Testis (tissue), 3 donors: ENCODE results near the gene RAPGEF5. TPM values are rescaled to one million over a fixed set of nuclear protein-coding genes. Genes with fewer than 3 reads are reported as not detected.

Source experiments
- DNase-seq: peaks from one replicate; pipeline ENCODE4 v3.0.0-alpha.2; 2019
- H3K27ac ChIP-seq, 2 donors: fragments of 200-600 bp; sonication (generic); one replicate each; pipeline ENCODE4 v1.5.1; 2019
- H3K27me3 ChIP-seq: fragments of 200-600 bp; sonication (generic); one replicate; pipeline ENCODE4 v1.5.1; 2019
- H3K36me3 ChIP-seq: fragments of 200-600 bp; sonication (generic); one replicate; pipeline ENCODE4 v1.5.1; 2017; ENCODE audit warnings: low read depth; ENCODE audit errors: missing control alignments
- H3K4me1 ChIP-seq: fragments of 200-600 bp; sonication (generic); one replicate; pipeline ENCODE4 v1.5.1; 2019
- H3K4me3 ChIP-seq, 2 donors: fragments of 200-600 bp; sonication (generic); one replicate each; pipeline ENCODE4 v1.5.1; 2017 to 2019
- H3K9me3 ChIP-seq: fragments of 200-600 bp; sonication (generic); one replicate; pipeline ENCODE4 v1.5.1; 2017
- POLR2A ChIP-seq: fragments of 450-650 bp; IDR thresholded peaks from one replicate; pipeline ENCODE4 v1.6.1; 2017; ENCODE audit warnings: antibody characterized with exemption, mild to moderate bottlenecking, moderate library complexity
- WGBS, 2 donors: methylation state at CpG; one replicate each; pipeline ENCODE4 v1.1.5; 2018; 5-methylcytosine and 5-hydroxymethylcytosine counted together
- intact Hi-C: fragments of 100-400 bp; cut with DNase I; formaldehyde crosslinking; loops from one replicate; pipeline ENCODE4 v1.15.1; 2023; ENCODE audit warnings: low total_unique reads
- polyA plus RNA-seq: library from polyadenylated mRNA; stranded (reverse); fragments of 350-450 nt; fragmentation: Illumina TruSeq; extraction: RNeasy Lipid Tissue Mini Kit (QIAGEN cat#74804); gene quantifications from one replicate; pipeline ENCODE4 v1.2.3, GENCODE V29; 2014; ENCODE audit warnings: low read depth, low replicate concordance; ENCODE audit not compliant: insufficient read depth
- total RNA-seq, 2 donors: library from RNA; depleted of rRNA; stranded (reverse); fragments of >200 nt; gene quantifications; one replicate each; pipeline ENCODE4 v1.2.3, GENCODE V29; 2016
- TF ChIP-seq, protein P1 (sequence below), 3 experiments: fragments of 450-650 bp in 2 of 3; fragments of 200-600 bp in 1 of 3; sonication (generic) in 1 of 3; IDR thresholded peaks; one replicate each; pipeline ENCODE4 v1.5.1; 2016 to 2019; ENCODE audit warnings: antibody characterized with exemption in 3 of 3, mild to moderate bottlenecking in 2 of 3, moderate library complexity in 1 of 3

The RAPGEF5 gene
- total and polyA plus RNA-seq, 3 donors from 2014 or later, result 16.8 to 67.5 (median 63.8) TPM

DNA sequence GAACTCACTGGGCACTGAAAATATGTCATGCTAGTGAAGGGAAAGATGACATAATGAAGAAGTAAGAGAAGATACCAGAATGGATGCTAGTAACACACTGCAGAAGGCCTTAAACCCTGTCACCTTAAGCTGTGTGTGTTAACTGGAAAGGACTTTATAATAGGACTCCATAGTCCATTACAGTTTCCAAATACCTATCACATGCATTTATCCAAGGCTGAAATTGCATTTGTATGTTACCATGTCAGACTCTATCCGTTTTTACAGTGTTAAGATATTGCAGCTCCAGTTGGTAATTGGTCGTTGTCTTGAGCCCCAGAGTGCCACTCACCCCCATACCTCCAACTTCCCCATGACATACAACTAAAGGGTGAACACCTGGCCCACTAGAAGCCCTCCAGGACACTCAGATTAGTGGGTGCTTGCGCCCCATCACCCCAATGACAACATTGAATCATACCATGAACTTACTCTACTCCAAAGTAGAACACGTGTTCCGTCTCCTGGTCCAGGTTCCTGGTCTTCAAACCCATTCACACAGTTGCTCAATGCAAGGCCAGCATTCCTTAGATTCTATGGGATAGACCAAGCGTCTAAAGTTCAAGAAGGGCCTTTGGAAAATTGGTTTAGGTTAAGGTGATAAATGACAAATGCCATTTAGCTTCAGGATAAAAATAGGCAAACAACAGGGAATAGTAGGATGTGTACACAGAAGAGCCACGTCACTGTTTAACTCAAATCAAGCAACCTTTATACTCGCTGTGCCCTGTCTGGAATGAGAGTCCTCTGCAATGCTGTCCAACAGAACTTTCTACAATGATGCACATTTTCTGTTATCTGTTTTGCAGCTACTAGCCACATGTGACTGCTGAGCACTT, 2.1 kb upstream of the RAPGEF5 start:
- intact Hi-C loops, result no loop called here
- 84 to 87% methylated on average over 8 of the region's 8 CpGs for WGBS, 2 donors
- H3K4me3 ChIP-seq, result no peak overlapping the region
- no peak for DNase-seq
- TF ChIP-seq, protein P1, sequence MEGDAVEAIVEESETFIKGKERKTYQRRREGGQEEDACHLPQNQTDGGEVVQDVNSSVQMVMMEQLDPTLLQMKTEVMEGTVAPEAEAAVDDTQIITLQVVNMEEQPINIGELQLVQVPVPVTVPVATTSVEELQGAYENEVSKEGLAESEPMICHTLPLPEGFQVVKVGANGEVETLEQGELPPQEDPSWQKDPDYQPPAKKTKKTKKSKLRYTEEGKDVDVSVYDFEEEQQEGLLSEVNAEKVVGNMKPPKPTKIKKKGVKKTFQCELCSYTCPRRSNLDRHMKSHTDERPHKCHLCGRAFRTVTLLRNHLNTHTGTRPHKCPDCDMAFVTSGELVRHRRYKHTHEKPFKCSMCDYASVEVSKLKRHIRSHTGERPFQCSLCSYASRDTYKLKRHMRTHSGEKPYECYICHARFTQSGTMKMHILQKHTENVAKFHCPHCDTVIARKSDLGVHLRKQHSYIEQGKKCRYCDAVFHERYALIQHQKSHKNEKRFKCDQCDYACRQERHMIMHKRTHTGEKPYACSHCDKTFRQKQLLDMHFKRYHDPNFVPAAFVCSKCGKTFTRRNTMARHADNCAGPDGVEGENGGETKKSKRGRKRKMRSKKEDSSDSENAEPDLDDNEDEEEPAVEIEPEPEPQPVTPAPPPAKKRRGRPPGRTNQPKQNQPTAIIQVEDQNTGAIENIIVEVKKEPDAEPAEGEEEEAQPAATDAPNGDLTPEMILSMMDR (IDR thresholded peaks at IDR 0.05), result no peak
- no peak for TF ChIP-seq POLR2A
- H3K4me1 ChIP-seq, result peaks cover 5% of the 10 kb centered on the region
- H3K36me3 ChIP-seq, result no peaks in the 10 kb centered on the region
- H3K27ac ChIP-seq, result no peak overlapping the region
- no peaks in the 10 kb centered on the region for H3K27me3 ChIP-seq
- no peaks in the 10 kb centered on the region for H3K9me3 ChIP-seq

DNA sequence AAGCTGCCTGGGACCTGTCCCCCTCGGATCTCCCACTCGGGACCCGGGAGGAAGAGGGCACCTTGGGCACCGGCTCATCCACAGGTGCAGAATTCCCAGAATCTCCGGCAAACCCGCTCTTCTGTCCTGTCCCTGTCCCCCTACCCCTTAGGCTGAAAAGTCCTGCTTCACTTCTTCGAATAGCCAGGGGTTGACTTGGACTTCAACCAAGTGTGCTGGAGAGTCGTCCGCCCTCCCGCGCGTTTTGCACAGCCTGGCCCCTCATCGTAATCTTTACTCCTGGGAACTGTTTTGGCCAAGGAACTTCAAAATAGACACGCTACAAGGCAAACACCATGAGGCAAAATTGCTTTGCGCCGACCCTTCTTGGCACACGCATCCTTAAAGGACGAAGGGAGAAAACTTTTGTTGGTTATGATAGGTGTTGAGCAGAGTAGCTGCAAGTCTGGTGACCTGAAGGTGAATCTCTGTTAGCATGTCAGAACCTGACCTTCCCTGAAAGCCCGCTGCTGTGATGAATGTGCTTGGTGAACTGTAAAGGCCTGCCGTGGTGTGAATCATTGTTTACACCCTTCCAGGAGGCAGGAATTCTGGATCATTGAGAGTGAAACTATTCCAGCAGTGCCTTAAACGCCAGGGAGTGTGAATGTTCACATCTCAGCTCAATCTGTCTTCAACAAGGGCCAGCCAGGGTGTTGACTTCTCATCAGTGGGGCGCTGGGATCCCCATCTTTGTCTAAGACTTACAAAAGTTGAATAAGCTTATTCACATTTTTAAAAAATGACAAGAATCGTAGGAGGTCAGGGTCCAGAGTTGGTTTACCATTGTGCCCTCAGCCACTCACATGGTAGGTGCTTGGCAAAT, 589 bp upstream of the RAPGEF5 start:
- intact Hi-C loops, result no loop called here
- H3K27me3 ChIP-seq, result no peaks in the 10 kb centered on the region
- 9 to 13% methylated on average over 21 to 23 of the region's 23 CpGs for WGBS, 2 donors

DNA sequence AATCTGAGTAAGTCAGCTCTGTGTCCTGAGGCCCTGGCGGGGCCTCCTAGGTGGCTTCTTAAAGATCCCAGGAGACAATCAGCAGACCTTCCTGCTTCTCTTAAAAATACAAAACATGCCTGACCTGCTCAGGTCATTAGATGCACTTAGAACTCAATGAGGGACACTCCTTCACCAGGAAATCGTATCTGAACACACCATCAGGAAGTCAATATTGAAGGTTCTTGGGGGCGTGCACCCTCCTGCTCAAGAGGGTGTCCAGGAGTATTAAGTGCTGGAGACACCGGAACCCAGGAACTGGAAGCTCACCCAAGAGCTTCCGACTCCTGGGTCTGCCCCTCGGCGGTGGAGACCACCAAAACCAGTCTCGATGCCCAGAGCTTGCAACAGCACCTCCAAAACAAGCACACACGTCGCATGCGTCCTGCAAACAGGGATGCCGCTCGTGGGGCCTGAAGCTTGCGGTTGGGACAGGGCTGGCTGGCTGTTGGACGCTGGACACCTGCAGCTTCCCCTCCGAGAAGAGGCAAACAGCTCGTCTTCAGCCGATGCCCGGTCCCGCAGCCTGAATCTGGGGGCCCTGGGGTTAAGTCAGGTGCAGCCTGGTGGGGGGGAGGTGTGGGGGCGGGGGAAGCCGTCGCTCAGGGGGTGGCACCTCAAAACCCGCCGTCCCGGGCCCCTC, 803 bp downstream of the RAPGEF5 start:
- peaks cover 8% of the 10 kb centered on the region for H3K4me1 ChIP-seq
- WGBS, 2 donors, result 20 to 35% methylated on average over 9 to 25 of the region's 26 CpGs
- no peaks in the 10 kb centered on the region for H3K9me3 ChIP-seq
- H3K36me3 ChIP-seq, result no peaks in the 10 kb centered on the region
- peak; percentile 28 for DNase-seq
- intact Hi-C loops, result no loop called here
- H3K27me3 ChIP-seq, result no peaks in the 10 kb centered on the region
- no peak overlapping the region for H3K27ac ChIP-seq
- TF ChIP-seq, protein P1 (IDR thresholded peaks at IDR 0.05), result no peak
- TF ChIP-seq POLR2A, result no peak
- peak overlapping the region; percentile 47 to 62 for H3K4me3 ChIP-seq

More for the DNA sequence above, 589 bp upstream of the RAPGEF5 start:
- Histone ChIP-seq H3K27ac (no peak overlapping the region), H3K9me3 (no peaks in the 10 kb centered on the region), H3K4me1 (peaks cover 5% of the 10 kb centered on the region), H3K36me3 (no peaks in the 10 kb centered on the region), H3K4me3 (peak overlapping the region; percentile 47)
- TF ChIP-seq, protein P1 (IDR thresholded peaks at IDR 0.05), result no peak
- no peak for TF ChIP-seq POLR2A
- peak; percentile 30 for DNase-seq

DNA sequence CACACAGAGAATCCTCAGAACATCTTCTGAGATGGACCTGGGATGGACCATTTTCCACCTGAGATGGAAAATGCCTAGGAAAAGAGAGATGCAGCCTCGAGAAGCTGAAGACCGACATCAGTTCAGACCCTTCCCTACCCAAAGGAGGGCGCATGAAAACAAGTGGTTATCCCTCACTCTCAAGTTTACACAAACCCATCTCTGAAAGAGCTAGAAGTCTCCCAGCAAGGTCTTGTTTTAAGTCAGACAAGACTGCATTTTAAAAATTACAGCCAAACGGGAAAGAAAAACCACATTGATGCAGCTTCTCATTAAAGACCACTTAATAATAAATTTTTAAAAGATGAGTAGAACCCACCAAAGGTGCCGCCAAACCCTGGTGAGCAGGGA, 1.3 kb downstream of the RAPGEF5 start:
- 53 to 65% methylated on average over 5 of the region's 5 CpGs for WGBS, 2 donors
- peak overlapping the region in 1 of 2 donors; percentile 62 for H3K4me3 ChIP-seq
- no peak for DNase-seq

More for the DNA sequence above, 1.3 kb downstream of the RAPGEF5 start:
- intact Hi-C loops, result no loop called here
- H3K27me3 ChIP-seq, result no peaks in the 10 kb centered on the region
- TF ChIP-seq, protein P1 (IDR thresholded peaks at IDR 0.05), result no peak
- TF ChIP-seq POLR2A, result no peak
- no peak overlapping the region for H3K27ac ChIP-seq
- peaks cover 12% of the 10 kb centered on the region for H3K4me1 ChIP-seq
- no peaks in the 10 kb centered on the region for H3K9me3 ChIP-seq
- no peaks in the 10 kb centered on the region for H3K36me3 ChIP-seq
